ENCODE measurements around the gene VEGFA. TPM values are rescaled to one million over a fixed set of nuclear protein-coding genes. Genes with fewer than 3 reads are reported as not detected.

Gene VEGFA

GRCh38 chr6:43834528-43835155, 64.6 kb downstream of the VEGFA start:
- H3K27ac ChIP-seq (ENCODE audit: low read depth, low read length): no peak overlapping the region

DNA sequence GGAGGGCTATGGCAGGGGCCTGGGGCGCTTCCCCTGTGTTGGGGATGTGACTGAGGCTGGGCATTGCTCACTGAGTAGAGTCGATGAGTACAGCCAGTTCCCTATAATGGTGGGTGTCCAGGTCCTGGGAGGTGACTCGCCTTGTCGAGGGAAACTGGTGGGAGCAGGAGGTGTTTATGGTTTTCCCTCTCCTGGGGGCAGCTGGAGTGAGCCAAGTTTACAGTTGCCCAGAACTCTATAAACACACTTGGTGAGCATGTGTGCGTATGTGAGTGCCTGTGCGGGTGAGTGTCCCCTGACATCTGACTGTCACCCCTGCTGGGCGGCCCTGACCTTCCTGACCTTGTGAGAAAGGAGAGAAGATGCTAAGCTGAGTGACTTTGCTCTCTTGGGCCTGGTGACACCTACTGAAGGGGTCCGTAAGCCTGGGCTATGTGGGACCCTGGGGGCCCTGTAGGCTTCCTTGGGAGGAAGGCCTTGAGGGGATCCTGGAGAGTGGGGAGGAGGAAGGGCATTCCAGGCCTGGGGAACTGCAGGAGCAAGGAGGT, 65.9 kb downstream of the VEGFA start:
- no peak overlapping the region for H2BK120ac ChIP-seq (ENCODE audit: low read depth, low read length)
- no peak overlapping the region for H4K5ac ChIP-seq (ENCODE audit: low read length)
- no peak overlapping the region for H3K18ac ChIP-seq (ENCODE audit: low read length)
- no peak overlapping the region for H3K4me3 ChIP-seq (ENCODE audit: low read length)
- no peaks in the 10 kb centered on the region for H3K79me2 ChIP-seq (ENCODE audit: control insufficient read depth, insufficient read depth, low read length)
- no peak overlapping the region for H2BK15ac ChIP-seq (replicated peaks; ENCODE audit: low read depth)
- H3K9ac ChIP-seq (ENCODE audit: low read length): no peak overlapping the region
- H3K4ac ChIP-seq (ENCODE audit: low read depth, low read length): no peak overlapping the region
- no peak overlapping the region for H3K56ac ChIP-seq (ENCODE audit: low read length)
- no peaks in the 10 kb centered on the region for H3K27me3 ChIP-seq (ENCODE audit: insufficient read depth, low read length, poor library complexity)
- no peak overlapping the region for H3K23ac ChIP-seq (ENCODE audit: low read length)
- H3K36me3 ChIP-seq (ENCODE audit: control insufficient read depth, insufficient read depth, low read length): no peaks in the 10 kb centered on the region
- peaks cover 3% of the 10 kb centered on the region for H3K4me1 ChIP-seq (ENCODE audit: control insufficient read depth, low read depth, low read length)
- no peak for DNase-seq
- no peak overlapping the region for H4K8ac ChIP-seq (ENCODE audit: low read depth, low read length)
- H2AK5ac ChIP-seq (ENCODE audit: low read length): no peak overlapping the region
- H2BK5ac ChIP-seq (ENCODE audit: low read length): no peak overlapping the region
- H3K4me2 ChIP-seq (ENCODE audit: low read length): no peak overlapping the region
- no peak overlapping the region for H3K27ac ChIP-seq (ENCODE audit: low read depth, low read length)
- whole genome bisulfite sequencing (ENCODE audit: extremely low coverage, insufficient coverage, low lambda C conversion rate): no CpG with 5 or more reads among the region's 8 CpGs
- H3K79me1 ChIP-seq (ENCODE audit: low read length): no peaks in the 10 kb centered on the region

More at GRCh38 chr6:43834528-43835155, 64.6 kb downstream of the VEGFA start:
- Histone ChIP-seq H3K79me2 (ENCODE audit: control insufficient read depth, insufficient read depth, low read length) (no peaks in the 10 kb centered on the region), H2BK5ac (ENCODE audit: low read length) (no peak overlapping the region), H4K8ac (ENCODE audit: low read depth, low read length) (no peak overlapping the region), H3K79me1 (ENCODE audit: low read length) (no peaks in the 10 kb centered on the region), H3K4me3 (ENCODE audit: low read length) (no peak overlapping the region), H2AK5ac (ENCODE audit: low read length) (no peak overlapping the region), H2BK15ac (replicated peaks; ENCODE audit: low read depth) (no peak overlapping the region), H3K36me3 (ENCODE audit: control insufficient read depth, insufficient read depth, low read length) (no peaks in the 10 kb centered on the region), H3K4me1 (ENCODE audit: control insufficient read depth, low read depth, low read length) (peaks cover 3% of the 10 kb centered on the region), H3K9ac (ENCODE audit: low read length) (no peak overlapping the region), H3K56ac (ENCODE audit: low read length) (no peak overlapping the region), H2BK120ac (ENCODE audit: low read depth, low read length) (no peak overlapping the region), H3K27me3 (ENCODE audit: insufficient read depth, low read length, poor library complexity) (no peaks in the 10 kb centered on the region), H4K5ac (ENCODE audit: low read length) (no peak overlapping the region), H3K18ac (ENCODE audit: low read length) (no peak overlapping the region), H3K4me2 (ENCODE audit: low read length) (no peak overlapping the region), H3K23ac (ENCODE audit: low read length) (no peak overlapping the region), H3K4ac (ENCODE audit: low read depth, low read length) (no peak overlapping the region)
- no CpG with 5 or more reads among the region's 5 CpGs for WGBS (ENCODE audit: extremely low coverage, insufficient coverage, low lambda C conversion rate)
- no peak for DNase-seq

Small RNA genes within 50 kb of the gene (small RNA-seq; reads per million reads assigned to genes)
- gene AL136131.3 (ENCODE audit: insufficient read depth): not detected

Measured in mesendoderm (in vitro differentiated cells).